Body of pancreas (tissue), 4 donors: Measurements from ENCODE around the gene ELOF1.
"Not testable (repeated sequence)": the region's sequence is repeated elsewhere in the genome, so short reads cannot be mapped to it uniquely, and the experiment has no call there.

Experiments
- CTCF ChIP-seq, 7 experiments: fragments of 450-650 bp in 4 of 7; fragments of 200-600 bp in 3 of 7; sonication (generic) in 3 of 7; IDR thresholded peaks; one replicate each; pipeline ENCODE4 v1.5.1; 2016 to 2019; ENCODE audit warnings: antibody characterized with exemption in 7 of 7
- POLR2A ChIP-seq, 3 donors: fragments of 450-650 bp; IDR thresholded peaks; one replicate each; pipeline ENCODE4 v1.6.1; 2016; ENCODE audit warnings: antibody characterized with exemption in 3 of 3, mild to moderate bottlenecking in 2 of 3

DNA sequence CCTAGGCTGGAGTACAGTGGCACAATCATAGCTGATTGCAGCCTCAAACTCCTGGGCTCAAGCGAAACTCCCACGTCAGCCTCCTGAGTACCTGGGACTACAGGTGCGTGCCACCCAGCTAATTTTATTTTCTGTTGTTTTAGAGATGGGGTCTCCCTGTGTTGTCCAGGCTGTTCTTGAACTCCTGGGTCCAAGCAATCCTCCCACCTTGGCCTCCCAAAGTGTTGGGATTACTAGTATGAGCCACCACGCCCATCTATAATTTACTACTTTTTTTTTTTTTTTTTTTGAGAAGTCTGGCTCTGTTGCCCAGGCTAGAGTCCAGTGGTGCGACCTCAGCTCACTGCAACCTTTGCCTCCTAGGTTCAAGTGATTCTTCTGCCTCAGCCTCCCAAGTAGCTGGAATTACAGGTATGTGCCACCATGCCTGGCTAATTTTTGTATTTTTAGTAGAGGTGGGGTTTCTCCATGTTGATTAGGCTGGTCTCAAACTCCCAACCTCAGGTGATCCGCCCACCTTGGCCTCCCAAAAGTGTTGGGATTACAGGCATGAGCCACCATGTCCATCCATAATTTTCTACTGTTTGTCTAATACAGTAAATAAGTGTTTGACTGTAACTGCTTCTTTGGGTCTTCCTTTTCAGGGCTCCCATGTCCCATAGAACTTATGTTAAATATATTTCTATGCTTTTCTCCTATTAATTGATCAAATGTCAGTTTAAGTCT, 5.2 kb upstream of the ELOF1 start:
- TF ChIP-seq CTCF, POLR2A (IDR thresholded peaks at IDR 0.05): not testable (repeated sequence)
